HepG2 (cell line): ENCODE data around the gene STAT4. TPM values are rescaled to one million over a fixed set of nuclear protein-coding genes. Genes with fewer than 3 reads are reported as not detected.
A peak's percentile ranks its signal among the peaks of the same experiment; 100 is the strongest.

Source experiments
- ATAC-seq: fragments of 200-7000 bp; cut with Tn5 transposase; 3 replicates; pipeline ENCODE4 v1.9.1; 2020; ENCODE audit warnings: mild to moderate bottlenecking, moderate library complexity
- BruUV-seq: library from RNA; stranded (reverse); fragments of 400-500 nt; replicated peaks from 2 replicates; lab custom pipeline; 2021; lab: Mats Ljungman, UMichigan
- CTCF ChIA-PET: fragments of 300-600 bp; formaldehyde crosslinking; extraction: SDS; loops from one replicate; lab custom pipeline; 2021; ENCODE audit warnings: low total read pairs, inconsistent platforms, low intra/inter-chr PET ratio; lab: Yijun Ruan, JAX
- POLR2A ChIA-PET: fragments of 350-600 bp; sonication (Branson Sonifier 250); formaldehyde crosslinking; loops from one replicate; lab custom pipeline; 2020; ENCODE audit warnings: antibody characterized with exemption, inconsistent platforms; lab: Yijun Ruan, JAX
- DNase-seq: peaks from one replicate; pipeline ENCODE4 v3.0.0-alpha.2; 2015; ENCODE audit warnings: low spot score
- FAIRE-seq: peaks from 3 replicates; lab custom pipeline; 2011; peaks lifted over from hg19 to GRCh38; lab: Jason Lieb, UNC
- H2AFZ ChIP-seq: one replicate; pipeline ENCODE4 v1.6.1; 2011; ENCODE audit warnings: low read length, inconsistent platforms
- H3K27ac ChIP-seq: fragments of 300-600 bp; 3 replicates; pipeline ENCODE4 v1.8.0; 2011; ENCODE audit warnings: mixed run types, mild to moderate bottlenecking, mixed read lengths, low read length, inconsistent platforms; ENCODE audit not compliant: insufficient read depth; ENCODE audit errors: extremely low read length
- H3K27me3 ChIP-seq, 2 experiments: fragments of 200-600 bp in 1 of 2; 2 replicates in 1 of 2; 3 replicates in 1 of 2; pipeline versions ENCODE4 v1.6.0 to v1.8.0; 2011; ENCODE audit warnings: low read length in 2 of 2, mild to moderate bottlenecking in 2 of 2, moderate library complexity in 2 of 2, inconsistent platforms in 1 of 2; ENCODE audit not compliant: insufficient read depth in 2 of 2, control insufficient read depth in 1 of 2
- H3K36me3 ChIP-seq, 2 experiments: fragments of 200-600 bp in 1 of 2; replicated peaks in 1 of 2; 2 replicates in 1 of 2; 3 replicates in 1 of 2; pipeline versions ENCODE4 v1.5.1 to v1.8.0; 2011; ENCODE audit warnings: low read length in 2 of 2, inconsistent platforms in 1 of 2; ENCODE audit not compliant: insufficient read depth in 2 of 2, control insufficient read depth in 1 of 2
- H3K4me1 ChIP-seq: 2 replicates; pipeline ENCODE4 v1.5.1; 2012; ENCODE audit warnings: low read length, inconsistent platforms; ENCODE audit not compliant: insufficient read depth
- H3K4me2 ChIP-seq: 2 replicates; pipeline ENCODE4 v1.6.0; 2011; ENCODE audit warnings: low read depth, low read length, inconsistent platforms
- H3K4me3 ChIP-seq, 3 experiments: fragments of 200-600 bp in 1 of 3; sonication (generic), shearing (Covaris generic) in 1 of 3; replicated peaks in 1 of 3; 2 replicates each; pipeline ENCODE4 v1.5.1; 2011 to 2016; ENCODE audit warnings: low read length in 3 of 3, inconsistent platforms in 2 of 3, low read depth in 2 of 3, mild to moderate bottlenecking in 2 of 3, control low read depth in 1 of 3, mixed read lengths in 1 of 3; ENCODE audit not compliant: insufficient read depth in 1 of 3
- H3K79me2 ChIP-seq: one replicate; pipeline ENCODE4 v1.6.1; 2011; ENCODE audit warnings: low read length, inconsistent platforms; ENCODE audit not compliant: insufficient read depth
- H3K9ac ChIP-seq: 2 replicates; pipeline ENCODE4 v1.6.0; 2011; ENCODE audit warnings: mild to moderate bottlenecking, low read depth, low read length, inconsistent platforms; ENCODE audit not compliant: insufficient read depth
- H3K9me3 ChIP-seq: 2 replicates; pipeline ENCODE4 v1.5.1; 2012; ENCODE audit warnings: mild to moderate bottlenecking, low read length
- H4K20me1 ChIP-seq: 2 replicates; pipeline ENCODE4 v1.6.0; 2011; ENCODE audit warnings: inconsistent platforms, mild to moderate bottlenecking, low read length, moderate library complexity; ENCODE audit not compliant: insufficient read depth
- ATF7 ChIP-seq, 2 experiments: fragments of 450-650 bp in 1 of 2; sonication (generic) in 1 of 2; formaldehyde crosslinking in 1 of 2; IDR thresholded peaks; 2 replicates each; pipeline versions ENCODE4 v1.4.0 to v1.6.1; 2016 to 2020; ENCODE audit warnings: antibody characterized with exemption in 1 of 2, mild to moderate bottlenecking in 1 of 2, missing genetic modification reagents in 1 of 2
- E2F5 ChIP-seq: sonication (generic); formaldehyde crosslinking; conservative IDR thresholded peaks from 2 replicates; pipeline ENCODE4 v1.4.0; 2020; ENCODE audit warnings: missing genetic modification reagents
- MNT ChIP-seq: fragments of 450-650 bp; IDR thresholded peaks from 2 replicates; pipeline ENCODE4 v1.6.1; 2016
- NBN ChIP-seq: fragments of 450-650 bp; conservative IDR thresholded peaks from 2 replicates; pipeline ENCODE4 v1.6.1; 2017
- ZBTB7B ChIP-seq: sonication (generic); formaldehyde crosslinking; IDR thresholded peaks from 2 replicates; pipeline ENCODE4 v1.4.0; 2020; ENCODE audit warnings: missing genetic modification reagents
- ZNF7 ChIP-seq: IDR thresholded peaks from 2 replicates; pipeline ENCODE4 v1.6.1; 2016; ENCODE audit warnings: missing biosample characterization, missing genetic modification reagents
- WGBS: methylation state at CpG from one replicate; pipeline ENCODE4 v1.1.6; 2017; ENCODE audit warnings: low lambda C conversion rate; 5-methylcytosine and 5-hydroxymethylcytosine counted together
- in situ Hi-C: cut with HindIII; loops from 2 replicates; pipeline ENCODE4 v1.10.0; 2017; ENCODE audit warnings: low pct_unique_long_range_greater_than_20kb; ENCODE audit not compliant: extremely low pct_ligation_motif_present
- intact Hi-C: fragments of 100-400 bp; cut with micrococcal nuclease; formaldehyde crosslinking; loops from one replicate; pipeline ENCODE4 v1.10.0; 2022; ENCODE audit not compliant: unreplicated experiment
- polyA plus RNA-seq, 8 experiments: library from polyadenylated mRNA; depleted of rRNA in 3 of 8; stranded (reverse) in 7 of 8; unstranded in 1 of 8; fragments of >200 nt; fragmentation: Illumina TruSeq in 4 of 8; extraction: Trizol in 4 of 8; gene quantifications; 2 replicates each; pipeline versions ENCODE4 v1.2.1 to v1.2.3, GENCODE V29; 2011 to 2016; ENCODE audit warnings: low read depth in 4 of 8, missing spikeins in 1 of 8, mixed read lengths in 1 of 8; ENCODE audit not compliant: insufficient read depth in 1 of 8
- total RNA-seq, 5 experiments: library from RNA; depleted of rRNA; stranded (reverse); fragments of >200 nt; fragmentation: Illumina TruSeq; extraction: Trizol; gene quantifications; 2 replicates each; pipeline ENCODE4 v1.2.3, GENCODE V29; 2016; ENCODE audit warnings: low read depth in 1 of 5

The STAT4 gene
- total and polyA plus RNA-seq, 2 of the 13 experiments (the other 11 are each of a cell fraction or from before 2014, with no cell fraction given), result 0.37 TPM; not detected in 1

GRCh38 chr2:191127235-191127634, 23.6 kb downstream of the STAT4 start:
- WGBS, result 48% methylated on average over 3 of the region's 3 CpGs
- ChIA-PET POLR2A (no interaction called here), CTCF (no interaction called here)

More at GRCh38 chr2:191127235-191127634, 23.6 kb downstream of the STAT4 start:
- H3K79me2 ChIP-seq, result no peaks in the 10 kb centered on the region
- H3K4me2 ChIP-seq, result no peak overlapping the region
- DNase-seq (no peak), FAIRE-seq (no peak), ATAC-seq (no peak)
- no peak overlapping the region for H2AFZ ChIP-seq
- in situ Hi-C loops (no loop called here), intact Hi-C loops (no loop called here)
- H3K36me3 ChIP-seq, result no peaks in the 10 kb centered on the region
- no peaks in the 10 kb centered on the region for H3K4me1 ChIP-seq
- TF ChIP-seq ZNF7, result no peak
- TF ChIP-seq MNT, result peak; percentile 12; the same call in 1 of the 2 replicates
- peak; percentile 53; the same call in 1 of the 2 replicates for TF ChIP-seq ATF7 (IDR thresholded peaks at IDR 0.05)
- TF ChIP-seq ATF7 (CRISPR knock-in tag; IDR thresholded peaks at IDR 0.05), result no peak
- TF ChIP-seq ZBTB7B (CRISPR knock-in tag), result no peak
- TF ChIP-seq NBN, result no peak
- no peak for TF ChIP-seq E2F5 (CRISPR knock-in tag)
- no peaks in the 10 kb centered on the region for H4K20me1 ChIP-seq
- no peak overlapping the region for H3K9ac ChIP-seq
- no peak overlapping the region for H3K27ac ChIP-seq
- BruUV-seq, result no TSS peak
- no peak overlapping the region for H3K4me3 ChIP-seq
- H3K9me3 ChIP-seq, result no peaks in the 10 kb centered on the region
- no peaks in the 10 kb centered on the region for H3K27me3 ChIP-seq
